Measurements from ENCODE around the gene RDH5. TPM values are rescaled to one million over a fixed set of nuclear protein-coding genes. Genes with fewer than 3 reads are reported as not detected.

The RDH5 gene
- total and polyA plus RNA-seq, 2 donors from 2014 or later, result 11.1 to 30.2 TPM

- H3K36me3 ChIP-seq (ENCODE audit: control insufficient read depth in 2 of 3, insufficient read depth in 3 of 3, low read length in 3 of 3), result peaks cover 6 to 26% (median 9%) of the 10 kb centered on the region in 3 donors
- no peaks in the 10 kb centered on the region for H3K9me3 ChIP-seq (ENCODE audit: control insufficient read depth in 2 of 3, insufficient read depth in 1 of 3, low read length in 3 of 3)
- H3K4me3 ChIP-seq (ENCODE audit: low read length in 3 of 3), result peak within 1 kb of the TSS; percentile 79 to 87 (median 82)
- peaks cover 0 to 26% (median 20%) of the 10 kb centered on the region in 3 donors for H3K4me1 ChIP-seq (ENCODE audit: control insufficient read depth in 2 of 3, insufficient read depth in 2 of 3, low read depth in 1 of 3, low read length in 3 of 3)
- intact Hi-C loops (cut with DNase I), result no loop called here
- peak within 1 kb of the TSS; percentile 99 for H3K27ac ChIP-seq (ENCODE audit: low read depth in 2 of 2, low read length in 2 of 2)
- no peak for TF ChIP-seq CTCF (IDR thresholded peaks at IDR 0.05; ENCODE audit: borderline replicate concordance, extremely low read depth, insufficient read depth)
- H3K9ac ChIP-seq (ENCODE audit: low read length in 3 of 3), result peak within 1 kb of the TSS; percentile 76 to 100 (median 85)
- DNase-seq, result peak; percentile 90 to 98 (median 94)
- no peak for FAIRE-seq
- no peaks in the 10 kb centered on the region for H3K27me3 ChIP-seq (ENCODE audit: control insufficient read depth, insufficient read depth, low read length)
Measured at GRCh38 chr12:55728939-55729818, 9.0 kb downstream of the RDH5 start, which contains the start of gene CD63. TSS of gene CD63 (minus strand) at chr12:55729009. CDS start at chr12:55728341, 668 bp downstream.

- DNase-seq (peak; percentile 73 to 87 (median 83)), FAIRE-seq (no peak)
- Histone ChIP-seq H3K4me3 (ENCODE audit: low read length in 3 of 3) (peak overlapping the region; percentile 77 to 87 (median 79)), H3K36me3 (ENCODE audit: control insufficient read depth in 2 of 3, insufficient read depth in 3 of 3, low read length in 3 of 3) (peaks cover 5 to 19% (median 6%) of the 10 kb centered on the region in 3 donors), H3K4me1 (ENCODE audit: control insufficient read depth in 2 of 3, insufficient read depth in 2 of 3, low read depth in 1 of 3, low read length in 3 of 3) (peaks cover 0 to 24% (median 20%) of the 10 kb centered on the region in 3 donors), H3K9me3 (ENCODE audit: control insufficient read depth in 2 of 3, insufficient read depth in 1 of 3, low read length in 3 of 3) (no peaks in the 10 kb centered on the region), H3K9ac (ENCODE audit: low read length in 3 of 3) (peak overlapping the region; percentile 12 to 100 (median 85)), H3K27me3 (ENCODE audit: control insufficient read depth, insufficient read depth, low read length) (no peaks in the 10 kb centered on the region), H3K27ac (ENCODE audit: low read depth in 2 of 2, low read length in 2 of 2) (peak overlapping the region; percentile 99)
- peak; percentile 11 for TF ChIP-seq CTCF (IDR thresholded peaks at IDR 0.05; ENCODE audit: borderline replicate concordance, extremely low read depth, insufficient read depth)
- intact Hi-C loops (cut with DNase I), result no loop called here
Measured at GRCh38 chr12:55729819-55730818, 9.9 kb downstream of the RDH5 start.

- FAIRE-seq, result no peak
- DNase-seq, result no peak
- intact Hi-C loops (cut with DNase I), result no loop called here
- H3K9me3 ChIP-seq (ENCODE audit: control insufficient read depth in 2 of 3, insufficient read depth in 1 of 3, low read length in 3 of 3), result no peaks in the 10 kb centered on the region
- peaks cover 0 to 16% (median 16%) of the 10 kb centered on the region in 3 donors for H3K4me1 ChIP-seq (ENCODE audit: control insufficient read depth in 2 of 3, insufficient read depth in 2 of 3, low read depth in 1 of 3, low read length in 3 of 3)
- no peak for TF ChIP-seq CTCF (IDR thresholded peaks at IDR 0.05; ENCODE audit: borderline replicate concordance, extremely low read depth, insufficient read depth)
- no peaks in the 10 kb centered on the region for H3K36me3 ChIP-seq (ENCODE audit: control insufficient read depth in 2 of 3, insufficient read depth in 3 of 3, low read length in 3 of 3)
- H3K4me3 ChIP-seq (ENCODE audit: low read length in 3 of 3), result no peak overlapping the region
- no peak overlapping the region for H3K9ac ChIP-seq (ENCODE audit: low read length in 3 of 3)
- no peaks in the 10 kb centered on the region for H3K27me3 ChIP-seq (ENCODE audit: control insufficient read depth, insufficient read depth, low read length)
- no peak overlapping the region for H3K27ac ChIP-seq (ENCODE audit: low read depth in 2 of 2, low read length in 2 of 2)
Measured at GRCh38 chr12:55732288-55732687, 12.1 kb downstream of the RDH5 start.

Data from kidney (tissue), 14 donors.